ENCODE data around the gene NRBF2.
"Not testable (repeated sequence)": the region's sequence is repeated elsewhere in the genome, so short reads cannot be mapped to it uniquely, and the experiment has no call there.

Gene NRBF2

GRCh38 chr10:63120554-63120953, 12.6 kb upstream of the NRBF2 start:
- no peak for DNase-seq

- no peak for DNase-seq
These were observed 9.3 kb upstream of the NRBF2 start for GRCh38 chr10:63123727-63124362.

DNA sequence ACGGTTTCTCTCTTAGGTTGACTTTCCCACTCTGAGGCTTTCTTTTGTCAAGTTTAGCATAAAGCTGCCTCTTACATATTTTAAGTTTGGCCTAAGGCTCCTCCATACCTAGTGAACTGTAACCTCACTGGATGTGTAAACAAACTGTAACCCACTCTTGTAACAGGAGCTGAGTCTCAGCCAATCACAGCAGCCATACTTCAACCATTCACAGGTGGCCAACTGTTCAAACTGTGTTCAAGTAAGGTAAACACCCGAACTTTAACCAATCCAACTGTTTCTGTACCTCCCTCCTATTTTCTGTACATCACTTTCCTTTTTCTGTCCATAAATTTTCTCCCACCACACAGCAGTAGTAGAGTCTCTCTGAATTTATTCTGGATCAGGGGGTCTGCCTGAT, 7.7 kb upstream of the NRBF2 start:
- no peak for DNase-seq

- DNase-seq = no peak
These were observed 4.7 kb upstream of the NRBF2 start for GRCh38 chr10:63128443-63128842.

- no peak for DNase-seq
These were observed 3.2 kb upstream of the NRBF2 start for GRCh38 chr10:63129888-63130287.

- DNase-seq = no peak
These were observed 475 bp upstream of the NRBF2 start for GRCh38 chr10:63132651-63133055.

- no peak for DNase-seq
These were observed 861 bp downstream of the NRBF2 start for GRCh38 chr10:63133821-63134557.

DNA sequence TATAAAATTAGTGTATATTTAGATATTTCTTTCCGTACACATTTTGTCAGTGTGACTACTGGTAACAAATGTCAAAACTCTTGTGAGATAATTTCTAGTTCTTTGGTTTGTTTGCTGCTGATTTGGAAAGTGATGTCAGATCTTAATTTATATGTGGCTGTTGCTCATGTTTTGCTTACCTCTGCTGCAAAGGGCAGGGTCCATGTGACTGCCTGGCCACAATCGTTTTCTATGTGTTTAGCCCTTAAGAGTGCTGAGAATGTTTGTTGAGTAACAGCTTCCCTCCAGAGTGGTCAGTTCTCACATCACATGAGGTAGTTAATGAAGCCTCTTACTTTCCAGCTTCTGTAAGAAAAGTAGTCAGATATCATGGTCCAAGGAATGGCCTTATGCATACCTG, 4.2 kb downstream of the NRBF2 start:
- DNase-seq = no peak

DNA sequence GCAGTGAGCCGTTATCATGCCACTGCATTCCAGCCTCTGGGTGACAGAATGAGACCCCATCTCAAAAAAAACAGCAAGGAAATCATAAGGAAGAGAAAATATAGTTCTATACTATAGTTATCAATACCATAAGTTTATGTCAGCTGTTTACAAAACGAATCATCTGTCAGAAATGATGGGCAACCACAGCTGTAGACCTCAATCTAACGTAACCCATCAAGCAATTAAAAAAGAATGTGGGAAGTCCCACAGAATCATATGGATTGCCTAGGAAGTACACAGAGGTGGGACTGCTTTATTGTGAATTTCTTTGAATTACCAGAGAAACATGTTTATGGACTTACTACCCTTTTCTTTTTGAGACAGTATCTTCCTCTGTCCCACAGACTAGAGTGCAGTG, 6.9 kb downstream of the NRBF2 start:
- no peak for DNase-seq

DNA sequence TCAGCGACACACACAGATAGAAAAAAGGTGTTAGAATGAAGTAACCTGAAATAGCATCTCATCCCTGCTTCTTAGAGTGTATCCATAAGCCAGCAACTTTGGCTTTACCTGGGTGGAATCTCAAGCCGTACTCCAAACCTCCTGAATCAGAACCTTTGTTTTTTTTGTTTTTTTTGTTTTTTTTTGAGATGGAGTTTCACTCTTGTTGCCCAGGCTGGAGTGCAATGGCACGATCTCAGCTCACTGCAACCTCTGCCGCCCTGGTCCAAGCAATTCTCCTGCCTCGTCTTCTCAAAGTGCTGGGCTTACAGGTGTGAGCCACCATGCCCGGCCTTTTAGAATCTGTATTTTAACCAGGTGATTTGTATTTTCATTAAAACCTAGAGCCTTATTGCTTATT, 9.0 kb downstream of the NRBF2 start:
- DNase-seq = no peak

GRCh38 chr10:63143987-63144386, 10.9 kb downstream of the NRBF2 start:
- no peak for DNase-seq

- no peak for DNase-seq
These were observed 12.7 kb downstream of the NRBF2 start for GRCh38 chr10:63145782-63146181.

DNA sequence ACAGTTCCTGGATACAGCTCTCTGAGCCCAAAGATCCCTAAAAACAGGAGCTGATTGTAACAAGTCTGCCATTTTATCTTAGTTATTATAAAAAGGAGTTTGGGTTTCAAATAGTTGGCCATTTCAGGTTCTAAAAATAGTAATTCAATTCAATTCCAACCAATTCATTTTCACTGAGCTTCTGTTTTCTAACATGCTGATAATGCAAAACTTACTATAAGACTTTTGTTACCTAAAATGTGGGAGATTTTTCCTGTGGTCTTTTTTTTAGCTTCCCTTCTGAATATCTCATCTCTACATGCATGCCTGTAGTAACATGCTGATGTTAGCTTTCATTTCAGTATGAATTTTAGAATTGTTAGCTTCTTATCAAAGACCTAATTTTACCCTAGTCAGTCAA, 13.4 kb downstream of the NRBF2 start:
- DNase-seq = no peak

GRCh38 chr10:63150745-63151144, 17.6 kb downstream of the NRBF2 start:
- no peak for DNase-seq

DNA sequence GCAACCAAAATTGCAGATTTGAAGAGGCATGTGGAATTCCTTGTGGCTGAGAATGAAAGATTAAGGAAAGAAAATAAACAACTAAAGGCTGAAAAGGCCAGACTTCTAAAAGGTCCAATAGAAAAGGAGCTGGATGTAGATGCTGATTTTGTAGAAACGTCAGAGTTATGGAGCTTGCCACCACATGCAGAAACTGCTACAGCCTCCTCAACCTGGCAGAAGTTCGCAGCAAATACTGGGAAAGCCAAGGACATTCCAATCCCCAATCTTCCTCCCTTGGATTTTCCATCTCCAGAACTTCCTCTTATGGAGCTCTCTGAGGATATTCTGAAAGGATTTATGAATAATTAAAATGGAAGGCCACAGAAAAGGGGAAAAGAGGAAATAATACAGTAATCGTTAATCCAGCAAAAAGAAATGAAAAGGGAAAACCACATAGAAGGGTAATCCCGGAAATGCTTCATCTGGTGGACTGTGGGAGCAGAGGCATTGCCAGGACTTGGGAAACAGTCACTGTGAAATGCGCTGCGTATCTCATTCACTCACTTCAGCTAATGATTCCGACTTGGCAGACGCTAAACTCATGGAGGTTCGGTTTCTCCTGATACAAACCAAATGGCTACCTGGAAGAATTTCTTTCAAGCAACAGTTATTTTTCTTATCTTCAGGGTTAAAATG, 20.9 kb downstream of the NRBF2 start:
- DNase-seq = not testable (repeated sequence)

- DNase-seq = no peak
These were observed 21.6 kb downstream of the NRBF2 start for GRCh38 chr10:63154546-63155387.

DNA sequence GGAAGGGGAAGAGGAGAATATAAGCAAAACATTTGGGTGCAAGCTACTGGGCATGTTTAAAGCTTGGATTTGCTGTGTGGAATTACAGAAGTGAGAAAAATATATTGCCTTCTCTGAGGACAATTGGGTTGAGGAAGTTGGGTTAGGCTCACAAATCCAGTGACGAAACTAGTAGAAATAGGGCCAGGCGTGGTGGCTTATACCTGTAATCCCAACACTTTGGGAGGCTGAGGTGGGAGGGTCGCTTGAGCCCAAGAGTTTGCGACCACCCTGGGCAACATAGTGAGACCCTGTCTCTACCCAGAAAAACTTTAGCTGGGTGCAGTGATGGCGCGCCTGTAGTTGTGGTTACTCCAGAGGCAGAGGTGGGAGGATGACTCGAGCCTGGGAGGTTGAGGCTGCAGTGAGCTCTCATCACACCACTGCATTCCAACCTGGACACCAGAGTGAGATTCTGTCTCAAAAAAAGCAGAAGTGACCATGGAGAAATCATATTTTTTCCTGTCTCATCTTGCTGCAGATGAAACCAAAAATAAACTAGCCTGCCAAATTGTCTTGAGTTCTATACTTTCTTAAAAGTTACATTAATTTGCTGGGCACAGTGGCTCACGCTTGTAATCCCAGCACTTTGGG, 22.4 kb downstream of the NRBF2 start:
- no peak for DNase-seq

DNA sequence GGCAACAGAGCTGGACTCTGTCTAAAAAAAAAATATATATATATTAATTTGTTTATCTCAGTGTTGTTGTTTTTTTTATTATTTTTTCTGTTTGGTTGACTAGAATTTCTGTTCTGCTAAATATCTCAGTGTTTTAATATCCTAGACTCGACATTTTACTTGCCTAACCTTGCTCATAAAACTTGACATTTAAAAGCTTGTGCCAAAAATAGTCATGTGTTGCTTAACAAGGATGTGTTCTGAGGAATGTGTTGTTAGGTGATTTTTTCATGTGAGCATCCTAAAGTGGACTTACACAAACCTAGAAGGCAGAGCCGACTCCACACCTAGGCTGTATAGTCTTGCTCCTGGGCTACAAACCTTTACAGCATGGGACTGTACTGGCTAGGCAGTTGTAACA, 23.1 kb downstream of the NRBF2 start:
- DNase-seq = no peak

GRCh38 chr10:63157845-63158624, 24.9 kb downstream of the NRBF2 start:
- DNase-seq = peak; percentile 18

GRCh38 chr10:63161592-63161991, 28.5 kb downstream of the NRBF2 start:
- DNase-seq = no peak

GRCh38 chr10:63164166-63164623, 31.1 kb downstream of the NRBF2 start:
- DNase-seq = no peak

- DNase-seq = no peak
These were observed 32.1 kb downstream of the NRBF2 start for GRCh38 chr10:63165249-63165648.
